Measurements from ENCODE around the gene SGCA. TPM values are rescaled to one million over a fixed set of nuclear protein-coding genes. Genes with fewer than 3 reads are reported as not detected.

The SGCA gene
- total and polyA plus RNA-seq, 2 of the 13 experiments (the other 11 are each of a cell fraction or from before 2014, with no cell fraction given) = not detected

- TF ChIP-seq USF2 (IDR thresholded peaks at IDR 0.05; ENCODE audit: low read depth, low read length) (no peak), USF2 (CRISPR knock-in tag; IDR thresholded peaks at IDR 0.05; ENCODE audit: borderline replicate concordance) (no peak), ZNF720 (CRISPR knock-in tag; IDR thresholded peaks at IDR 0.05) (no peak; the same call in 1 of the 2 replicates), ZNF839 (CRISPR knock-in tag; IDR thresholded peaks at IDR 0.05; ENCODE audit: borderline replicate concordance) (no peak), U2AF2 (IDR thresholded peaks at IDR 0.05; ENCODE audit: low read depth, low read length) (0 out of 2 replicates have a peak, but pooled peaks have one; percentile 18), TRAFD1 (CRISPR knock-in tag; IDR thresholded peaks at IDR 0.05; ENCODE audit: borderline replicate concordance) (no peak), ATF7 (IDR thresholded peaks at IDR 0.05) (no peak), ATF7 (CRISPR knock-in tag; IDR thresholded peaks at IDR 0.05) (peak; percentile 25), ZBTB33 (CRISPR knock-in tag; IDR thresholded peaks at IDR 0.05) (peak; percentile 25; the same call in 1 of the 2 replicates), SIX4 (CRISPR knock-in tag; IDR thresholded peaks at IDR 0.05) (no peak), BCL6 (CRISPR knock-in tag; IDR thresholded peaks at IDR 0.05) (peak; percentile 52), NCOA2 (CRISPR knock-in tag; IDR thresholded peaks at IDR 0.05) (no peak), SP2 (CRISPR knock-in tag; IDR thresholded peaks at IDR 0.05) (peak; percentile 36; the same call in 1 of the 2 replicates), HDAC2 (CRISPR knock-in tag; IDR thresholded peaks at IDR 0.05) (peak; percentile 59; the same call in 1 of the 2 replicates), ATM (IDR thresholded peaks at IDR 0.05; ENCODE audit: borderline replicate concordance) (no peak), ZNF501 (CRISPR knock-in tag; IDR thresholded peaks at IDR 0.05) (peak; percentile 82; the same call in 1 of the 2 replicates), HMGXB4 (CRISPR knock-in tag; IDR thresholded peaks at IDR 0.05; ENCODE audit: borderline replicate concordance in 1 of 2, low read depth in 1 of 2) (peak; percentile 65 to 79; a peak in 3 of 4 replicates), ZNF737 (CRISPR knock-in tag; IDR thresholded peaks at IDR 0.05; ENCODE audit: borderline replicate concordance) (no peak), XRCC5 (optimal IDR thresholded peaks at IDR 0.05; ENCODE audit: low read length) (peak; percentile 95), MYPOP (CRISPR knock-in tag; IDR thresholded peaks at IDR 0.05) (0 out of 2 replicates have a peak, but pooled peaks have one; percentile 9), MIER3 (CRISPR knock-in tag; IDR thresholded peaks at IDR 0.05; ENCODE audit: borderline replicate concordance) (0 out of 2 replicates have a peak, but pooled peaks have one; percentile 30)
Measured at GRCh38 chr17:50151937-50152547, 13.8 kb upstream of the SGCA start (continued).
